ENCODE data around the gene IKBKE.

GRCh38 chr1:206538086-206538770 lies 68.0 kb downstream of the IKBKE start:
- TF ChIP-seq CTCF (IDR thresholded peaks at IDR 0.05) (no peak), ZFX (IDR thresholded peaks at IDR 0.05; ENCODE audit: borderline replicate concordance) (no peak)

Measured in 22Rv1 (cell line).